GM12878 (cell line): ENCODE measurements around the gene WFIKKN1. TPM values are rescaled to one million over a fixed set of nuclear protein-coding genes. Genes with fewer than 3 reads are reported as not detected.

ENCODE experiments used
- ATF7 ChIP-seq: fragments of 450-650 bp; IDR thresholded peaks from 2 replicates; pipeline ENCODE4 v1.6.1; 2016; ENCODE audit warnings: low read depth, mild to moderate bottlenecking
- BCL11A ChIP-seq: IDR thresholded peaks from 2 replicates; pipeline ENCODE4 v1.6.1; 2011; ENCODE audit warnings: low read depth, low read length
- BHLHE40 ChIP-seq, 2 experiments: fragments of 450-650 bp in 1 of 2; IDR thresholded peaks; 2 replicates each; pipeline ENCODE4 v1.6.1; 2011 to 2017; ENCODE audit warnings: low read depth in 2 of 2, borderline replicate concordance in 1 of 2, improper control_type of control experiment in 1 of 2, low read length in 1 of 2, mild to moderate bottlenecking in 1 of 2
- CHD1 ChIP-seq: IDR thresholded peaks from 2 replicates; pipeline ENCODE4 v1.6.1; 2012; ENCODE audit warnings: low read depth, low read length, improper control_type of control experiment
- CREM ChIP-seq: IDR thresholded peaks from 2 replicates; pipeline ENCODE4 v1.6.1; 2014; ENCODE audit warnings: antibody characterized with exemption, low read depth
- GATAD2B ChIP-seq: fragments of 450-650 bp; conservative IDR thresholded peaks from 2 replicates; pipeline ENCODE4 v1.6.1; 2017; ENCODE audit warnings: low read depth, mild to moderate bottlenecking, moderate library complexity
- HDAC6 ChIP-seq: fragments of 200-600 bp; sonication (generic); IDR thresholded peaks from one replicate; pipeline ENCODE4 v1.8.0; 2017; ENCODE audit warnings: antibody characterized with exemption; ENCODE audit not compliant: unreplicated experiment
- IKZF2 ChIP-seq, 2 experiments: fragments of 450-650 bp; IDR thresholded peaks; 2 replicates each; pipeline ENCODE4 v1.6.1; 2017; ENCODE audit warnings: mild to moderate bottlenecking in 2 of 2, moderate library complexity in 2 of 2
- KAT2A ChIP-seq: conservative IDR thresholded peaks from 2 replicates; pipeline ENCODE4 v1.6.1; 2011; ENCODE audit warnings: low read depth, low read length; ENCODE audit not compliant: control insufficient read depth
- MYC ChIP-seq: IDR thresholded peaks from 2 replicates; pipeline ENCODE4 v1.6.1; 2011; ENCODE audit warnings: mild to moderate bottlenecking, low read length, moderate library complexity, inconsistent platforms; ENCODE audit not compliant: insufficient read depth, insufficient replicate concordance, insufficient read length, severe bottlenecking
- NKRF ChIP-seq: fragments of 450-650 bp; conservative IDR thresholded peaks from 2 replicates; pipeline ENCODE4 v1.6.1; 2017; ENCODE audit warnings: mild to moderate bottlenecking, moderate library complexity
- NR2F1 ChIP-seq: fragments of 450-650 bp; conservative IDR thresholded peaks from 2 replicates; pipeline ENCODE4 v1.6.1; 2017; ENCODE audit warnings: mild to moderate bottlenecking
- RUNX3 ChIP-seq: IDR thresholded peaks from 2 replicates; pipeline ENCODE4 v1.6.1; 2012; ENCODE audit warnings: low read length, inconsistent platforms
- SRF ChIP-seq, 2 experiments: IDR thresholded peaks; 2 replicates each; pipeline ENCODE4 v1.6.1; 2011; ENCODE audit warnings: low read depth in 2 of 2, low read length in 2 of 2, mild to moderate bottlenecking in 1 of 2, moderate library complexity in 1 of 2
- TAF1 ChIP-seq: IDR thresholded peaks from 2 replicates; pipeline ENCODE4 v1.6.1; 2011; ENCODE audit warnings: mild to moderate bottlenecking, low read depth, low read length, borderline replicate concordance
- TCF3 ChIP-seq: IDR thresholded peaks from 2 replicates; pipeline ENCODE4 v1.6.1; 2012; ENCODE audit warnings: low read depth, mild to moderate bottlenecking, low read length, borderline replicate concordance; ENCODE audit not compliant: insufficient read depth
- USF2 ChIP-seq: IDR thresholded peaks from 2 replicates; pipeline ENCODE4 v1.6.1; 2011; ENCODE audit warnings: low read depth, low read length, improper control_type of control experiment, borderline replicate concordance
- polyA plus RNA-seq, 11 experiments: library from polyadenylated mRNA; depleted of rRNA in 4 of 11; unstranded in 6 of 11; stranded (reverse) in 5 of 11; fragments of >200 nt; fragmentation: Nextera tagmentation in 4 of 11; fragmentation: Illumina TruSeq in 1 of 11; extraction: Ambion mirVana in 4 of 11; extraction: Trizol in 1 of 11; gene quantifications; 1 replicate in 1 of 11; 2 replicates in 10 of 11; pipeline versions ENCODE4 v1.2.1 to v1.2.3, GENCODE V29; 2011 to 2016; ENCODE audit warnings: inconsistent platforms in 2 of 11, missing spikeins in 2 of 11, low read depth in 1 of 11
- total RNA-seq, 4 experiments: library from RNA; depleted of rRNA in 3 of 4; stranded (reverse); fragments of >200 nt in 3 of 4; fragmentation: Illumina TruSeq in 1 of 4; extraction: Trizol in 1 of 4; gene quantifications; 2 replicates each; pipeline versions ENCODE4 v1.2.1 to v1.2.3, GENCODE V29; 2013 to 2021
- TF ChIP-seq, protein P1 (sequence below): IDR thresholded peaks from 2 replicates; pipeline ENCODE4 v1.6.1; 2011; ENCODE audit warnings: low read depth, mild to moderate bottlenecking, low read length, moderate library complexity, borderline replicate concordance; ENCODE audit errors: extremely low read depth
- TF ChIP-seq, protein P2 (sequence below): fragments of 150-350 bp; IDR thresholded peaks from 2 replicates; pipeline ENCODE4 v1.6.1; 2016; ENCODE audit warnings: low read depth, low read length
- TF ChIP-seq, protein P3 (sequence below): IDR thresholded peaks from 2 replicates; pipeline ENCODE4 v1.6.1; 2011; ENCODE audit warnings: mild to moderate bottlenecking, low read depth, low read length, moderate library complexity; ENCODE audit not compliant: insufficient replicate concordance

WFIKKN1 gene
- total and polyA plus RNA-seq, 10 of the 15 experiments (the other 5 are each of a cell fraction or from before 2014, with no cell fraction given), result 0.01 to 0.41 (median 0.05) TPM; not detected in 2

DNA sequence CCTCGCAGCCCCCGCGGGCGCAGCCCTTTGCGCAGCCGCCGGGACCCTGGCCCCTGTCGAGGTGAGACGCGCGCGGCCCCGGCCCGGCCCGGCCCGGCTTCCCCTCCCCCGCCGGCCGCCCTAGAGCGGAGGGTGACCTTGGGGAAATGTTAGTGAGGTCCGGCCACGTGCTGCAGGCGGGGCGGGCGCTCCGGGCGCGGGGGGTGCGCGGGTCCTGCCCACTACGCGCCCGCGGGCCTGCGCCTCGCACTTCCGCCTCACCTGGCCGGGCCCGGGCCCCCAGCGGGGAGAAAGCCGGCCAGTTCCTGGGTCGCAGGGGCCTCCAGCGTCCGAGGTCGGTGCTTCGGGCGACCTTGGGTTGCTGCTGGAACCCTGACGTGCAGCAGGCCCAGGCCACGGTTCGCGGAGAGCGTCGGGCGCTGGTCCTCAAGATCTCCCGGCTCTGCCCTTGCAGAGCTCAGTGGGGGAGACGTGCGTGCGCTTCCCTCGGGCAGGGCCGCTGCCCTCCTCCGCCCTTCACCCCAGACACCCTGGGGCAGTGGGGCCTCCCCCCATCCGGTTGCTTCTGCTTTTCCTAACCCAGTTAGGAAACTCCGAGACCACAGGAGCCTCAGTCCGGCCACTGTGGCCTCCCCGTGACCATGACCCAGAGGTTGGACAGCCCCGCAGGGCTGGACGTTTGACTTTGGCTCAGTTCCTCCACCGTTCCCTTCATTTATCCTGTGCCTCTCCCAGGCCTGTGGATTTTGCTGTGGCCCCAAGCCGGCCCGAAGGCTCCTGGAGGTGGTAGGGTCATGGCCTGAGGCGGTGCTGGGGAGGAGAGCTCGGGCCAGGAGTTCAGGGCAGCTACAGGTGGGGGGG lies 11.6 kb downstream of the WFIKKN1 start (continued):
- TF ChIP-seq MYC (peak; percentile 74), KAT2A (no peak), BCL11A (no peak), NR2F1 (0 out of 2 replicates have a peak, but pooled peaks have one; percentile 65), USF2 (peak; percentile 18), TCF3 (0 out of 2 replicates have a peak, but pooled peaks have one; percentile 6), HDAC6 (peak; percentile 31), SRF (IDR thresholded peaks at IDR 0.05; ENCODE audit: low read depth in 2 of 2, low read length in 2 of 2) (no peak), CREM (no peak), RUNX3 (peak; percentile 40; the same call in 1 of the 2 replicates), IKZF2 (IDR thresholded peaks at IDR 0.05) (peak; percentile 25 to 34; a peak in 2 of 4 replicates), TAF1 (no peak), ATF7 (no peak), CHD1 (no peak), NKRF (peak; percentile 65; the same call in 1 of the 2 replicates), BHLHE40 (IDR thresholded peaks at IDR 0.05; ENCODE audit: borderline replicate concordance in 1 of 2, low read depth in 2 of 2, low read length in 1 of 2) (peak; percentile 76 to 80; a peak in 3 of 4 replicates), GATAD2B (peak; percentile 45; the same call in 1 of the 2 replicates)
- TF ChIP-seq, protein P1, sequence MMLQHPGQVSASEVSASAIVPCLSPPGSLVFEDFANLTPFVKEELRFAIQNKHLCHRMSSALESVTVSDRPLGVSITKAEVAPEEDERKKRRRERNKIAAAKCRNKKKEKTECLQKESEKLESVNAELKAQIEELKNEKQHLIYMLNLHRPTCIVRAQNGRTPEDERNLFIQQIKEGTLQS, result no peak
- TF ChIP-seq, protein P2, sequence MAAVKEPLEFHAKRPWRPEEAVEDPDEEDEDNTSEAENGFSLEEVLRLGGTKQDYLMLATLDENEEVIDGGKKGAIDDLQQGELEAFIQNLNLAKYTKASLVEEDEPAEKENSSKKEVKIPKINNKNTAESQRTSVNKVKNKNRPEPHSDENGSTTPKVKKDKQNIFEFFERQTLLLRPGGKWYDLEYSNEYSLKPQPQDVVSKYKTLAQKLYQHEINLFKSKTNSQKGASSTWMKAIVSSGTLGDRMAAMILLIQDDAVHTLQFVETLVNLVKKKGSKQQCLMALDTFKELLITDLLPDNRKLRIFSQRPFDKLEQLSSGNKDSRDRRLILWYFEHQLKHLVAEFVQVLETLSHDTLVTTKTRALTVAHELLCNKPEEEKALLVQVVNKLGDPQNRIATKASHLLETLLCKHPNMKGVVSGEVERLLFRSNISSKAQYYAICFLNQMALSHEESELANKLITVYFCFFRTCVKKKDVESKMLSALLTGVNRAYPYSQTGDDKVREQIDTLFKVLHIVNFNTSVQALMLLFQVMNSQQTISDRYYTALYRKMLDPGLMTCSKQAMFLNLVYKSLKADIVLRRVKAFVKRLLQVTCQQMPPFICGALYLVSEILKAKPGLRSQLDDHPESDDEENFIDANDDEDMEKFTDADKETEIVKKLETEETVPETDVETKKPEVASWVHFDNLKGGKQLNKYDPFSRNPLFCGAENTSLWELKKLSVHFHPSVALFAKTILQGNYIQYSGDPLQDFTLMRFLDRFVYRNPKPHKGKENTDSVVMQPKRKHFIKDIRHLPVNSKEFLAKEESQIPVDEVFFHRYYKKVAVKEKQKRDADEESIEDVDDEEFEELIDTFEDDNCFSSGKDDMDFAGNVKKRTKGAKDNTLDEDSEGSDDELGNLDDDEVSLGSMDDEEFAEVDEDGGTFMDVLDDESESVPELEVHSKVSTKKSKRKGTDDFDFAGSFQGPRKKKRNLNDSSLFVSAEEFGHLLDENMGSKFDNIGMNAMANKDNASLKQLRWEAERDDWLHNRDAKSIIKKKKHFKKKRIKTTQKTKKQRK, result no peak
- TF ChIP-seq, protein P3, sequence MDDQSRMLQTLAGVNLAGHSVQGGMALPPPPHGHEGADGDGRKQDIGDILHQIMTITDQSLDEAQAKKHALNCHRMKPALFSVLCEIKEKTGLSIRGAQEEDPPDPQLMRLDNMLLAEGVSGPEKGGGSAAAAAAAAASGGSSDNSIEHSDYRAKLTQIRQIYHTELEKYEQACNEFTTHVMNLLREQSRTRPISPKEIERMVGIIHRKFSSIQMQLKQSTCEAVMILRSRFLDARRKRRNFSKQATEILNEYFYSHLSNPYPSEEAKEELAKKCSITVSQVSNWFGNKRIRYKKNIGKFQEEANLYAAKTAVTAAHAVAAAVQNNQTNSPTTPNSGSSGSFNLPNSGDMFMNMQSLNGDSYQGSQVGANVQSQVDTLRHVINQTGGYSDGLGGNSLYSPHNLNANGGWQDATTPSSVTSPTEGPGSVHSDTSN, result no peak
